Measurements from ENCODE around the gene LRRFIP1.

DNA sequence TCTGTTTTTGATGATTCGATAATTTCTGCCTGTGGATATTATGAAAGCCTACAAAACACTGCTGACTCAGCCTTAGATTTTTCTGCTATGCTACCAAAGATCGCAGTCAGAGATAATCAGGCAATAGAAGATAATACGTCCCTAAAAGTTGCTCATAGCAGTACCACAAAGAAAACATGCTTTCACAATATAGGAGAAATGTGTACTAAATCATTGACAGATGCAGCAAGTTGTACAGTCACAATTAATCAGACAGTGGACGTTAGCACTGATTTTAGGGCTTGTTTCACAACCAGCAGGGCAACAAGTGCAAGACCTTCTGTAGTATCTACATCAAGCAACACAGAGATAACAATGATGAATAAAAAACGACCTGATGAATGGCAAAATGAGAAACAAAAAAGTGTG, 190.7 kb downstream of the LRRFIP1 start:
- TF ChIP-seq, protein P1, sequence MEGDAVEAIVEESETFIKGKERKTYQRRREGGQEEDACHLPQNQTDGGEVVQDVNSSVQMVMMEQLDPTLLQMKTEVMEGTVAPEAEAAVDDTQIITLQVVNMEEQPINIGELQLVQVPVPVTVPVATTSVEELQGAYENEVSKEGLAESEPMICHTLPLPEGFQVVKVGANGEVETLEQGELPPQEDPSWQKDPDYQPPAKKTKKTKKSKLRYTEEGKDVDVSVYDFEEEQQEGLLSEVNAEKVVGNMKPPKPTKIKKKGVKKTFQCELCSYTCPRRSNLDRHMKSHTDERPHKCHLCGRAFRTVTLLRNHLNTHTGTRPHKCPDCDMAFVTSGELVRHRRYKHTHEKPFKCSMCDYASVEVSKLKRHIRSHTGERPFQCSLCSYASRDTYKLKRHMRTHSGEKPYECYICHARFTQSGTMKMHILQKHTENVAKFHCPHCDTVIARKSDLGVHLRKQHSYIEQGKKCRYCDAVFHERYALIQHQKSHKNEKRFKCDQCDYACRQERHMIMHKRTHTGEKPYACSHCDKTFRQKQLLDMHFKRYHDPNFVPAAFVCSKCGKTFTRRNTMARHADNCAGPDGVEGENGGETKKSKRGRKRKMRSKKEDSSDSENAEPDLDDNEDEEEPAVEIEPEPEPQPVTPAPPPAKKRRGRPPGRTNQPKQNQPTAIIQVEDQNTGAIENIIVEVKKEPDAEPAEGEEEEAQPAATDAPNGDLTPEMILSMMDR (IDR thresholded peaks at IDR 0.05) = no peak
- no peak for TF ChIP-seq EZH2 (IDR thresholded peaks at IDR 0.05)

Measured in neural progenitor cell (in vitro differentiated cells).